Fibroblast of skin of abdomen (primary cell): ENCODE data around the gene AGER. TPM values are rescaled to one million over a fixed set of nuclear protein-coding genes. Genes with fewer than 3 reads are reported as not detected.
"Not testable (repeated sequence)": the region's sequence is repeated elsewhere in the genome, so short reads cannot be mapped to it uniquely, and the experiment has no call there.

Experiments used
- DNase-seq: peaks from one replicate; pipeline ENCODE4 v3.0.0-alpha.2; 2013
- polyA plus RNA-seq, 2 experiments: library from polyadenylated mRNA; unstranded; fragments of 120-200 nt; gene quantifications; one replicate each; pipeline ENCODE4 v1.2.1, GENCODE V29; 2013; ENCODE audit not compliant: insufficient read length in 2 of 2

AGER gene
- 7.1 TPM for polyA plus RNA-seq (2013, experiment 1 of 2; ENCODE audit: insufficient read length)
- polyA plus RNA-seq (2013, experiment 2 of 2; ENCODE audit: insufficient read length), result 6.6 TPM

GRCh38 chr6:32184084-32184640, at the start of gene AGER:
Gene AGER, minus strand, starts transcription at chr6:32184253. Its CDS starts 31 bp downstream, at chr6:32184222.
- no peak for DNase-seq

GRCh38 chr6:32226434-32226833, 42.4 kb upstream of the AGER start:
- no peak for DNase-seq

- DNase-seq, result no peak
Measured at GRCh38 chr6:32224696-32225095, 40.6 kb upstream of the AGER start.

- DNase-seq, result no peak
Measured at GRCh38 chr6:32223258-32224235, 39.5 kb upstream of the AGER start, which contains the start of gene NOTCH4. Gene NOTCH4, minus strand, starts transcription at chr6:32224067. Its CDS starts 139 bp downstream, at chr6:32223928.

- no peak for DNase-seq
Measured at GRCh38 chr6:32222333-32223230, 38.5 kb upstream of the AGER start.

GRCh38 chr6:32220021-32220420, 36.0 kb upstream of the AGER start:
- DNase-seq, result no peak

GRCh38 chr6:32218167-32218566, 34.1 kb upstream of the AGER start:
- no peak for DNase-seq

GRCh38 chr6:32216998-32217397, 32.9 kb upstream of the AGER start:
- no peak for DNase-seq

GRCh38 chr6:32216285-32216684, 32.2 kb upstream of the AGER start:
- DNase-seq, result no peak

- DNase-seq, result no peak
Measured at GRCh38 chr6:32215617-32216016, 31.6 kb upstream of the AGER start.

GRCh38 chr6:32214126-32214525, 30.1 kb upstream of the AGER start:
- DNase-seq, result no peak

- no peak for DNase-seq
Measured at GRCh38 chr6:32213649-32214048, 29.6 kb upstream of the AGER start.

- no peak for DNase-seq
Measured at GRCh38 chr6:32212076-32212760, 28.2 kb upstream of the AGER start.

GRCh38 chr6:32211432-32211831, 27.4 kb upstream of the AGER start:
- DNase-seq, result not testable (repeated sequence)

- no peak for DNase-seq
Measured at GRCh38 chr6:32210191-32210601, 26.1 kb upstream of the AGER start.

GRCh38 chr6:32208996-32209395, 24.9 kb upstream of the AGER start:
- no peak for DNase-seq

GRCh38 chr6:32204268-32204715, 20.2 kb upstream of the AGER start:
- no peak for DNase-seq

- no peak for DNase-seq
Measured at GRCh38 chr6:32203426-32204267, 19.6 kb upstream of the AGER start.

- no peak for DNase-seq
Measured at GRCh38 chr6:32202186-32202585, 18.1 kb upstream of the AGER start.

GRCh38 chr6:32200711-32201475, 16.8 kb upstream of the AGER start:
- no peak for DNase-seq
